ENCODE measurements around the gene NUMB.

The NUMB gene

GRCh38 chr14:73265721-73266046 lies 192.7 kb downstream of the NUMB start:
- Mint-ChIP-seq H3K27me3 (ENCODE audit: low read depth) (peaks cover 3% of the 10 kb centered on the region), H3K9me3 (no peaks in the 10 kb centered on the region), H3K27ac (no peak overlapping the region), H3K4me3 (no peak overlapping the region), H3K4me1 (peaks cover 9% of the 10 kb centered on the region), H3K36me3 (ENCODE audit: low read depth) (peaks cover 11% of the 10 kb centered on the region)
- TF ChIP-seq, protein P1, sequence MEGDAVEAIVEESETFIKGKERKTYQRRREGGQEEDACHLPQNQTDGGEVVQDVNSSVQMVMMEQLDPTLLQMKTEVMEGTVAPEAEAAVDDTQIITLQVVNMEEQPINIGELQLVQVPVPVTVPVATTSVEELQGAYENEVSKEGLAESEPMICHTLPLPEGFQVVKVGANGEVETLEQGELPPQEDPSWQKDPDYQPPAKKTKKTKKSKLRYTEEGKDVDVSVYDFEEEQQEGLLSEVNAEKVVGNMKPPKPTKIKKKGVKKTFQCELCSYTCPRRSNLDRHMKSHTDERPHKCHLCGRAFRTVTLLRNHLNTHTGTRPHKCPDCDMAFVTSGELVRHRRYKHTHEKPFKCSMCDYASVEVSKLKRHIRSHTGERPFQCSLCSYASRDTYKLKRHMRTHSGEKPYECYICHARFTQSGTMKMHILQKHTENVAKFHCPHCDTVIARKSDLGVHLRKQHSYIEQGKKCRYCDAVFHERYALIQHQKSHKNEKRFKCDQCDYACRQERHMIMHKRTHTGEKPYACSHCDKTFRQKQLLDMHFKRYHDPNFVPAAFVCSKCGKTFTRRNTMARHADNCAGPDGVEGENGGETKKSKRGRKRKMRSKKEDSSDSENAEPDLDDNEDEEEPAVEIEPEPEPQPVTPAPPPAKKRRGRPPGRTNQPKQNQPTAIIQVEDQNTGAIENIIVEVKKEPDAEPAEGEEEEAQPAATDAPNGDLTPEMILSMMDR (IDR thresholded peaks at IDR 0.05; ENCODE audit: unreplicated experiment in 3 of 3) = no peak

DNA sequence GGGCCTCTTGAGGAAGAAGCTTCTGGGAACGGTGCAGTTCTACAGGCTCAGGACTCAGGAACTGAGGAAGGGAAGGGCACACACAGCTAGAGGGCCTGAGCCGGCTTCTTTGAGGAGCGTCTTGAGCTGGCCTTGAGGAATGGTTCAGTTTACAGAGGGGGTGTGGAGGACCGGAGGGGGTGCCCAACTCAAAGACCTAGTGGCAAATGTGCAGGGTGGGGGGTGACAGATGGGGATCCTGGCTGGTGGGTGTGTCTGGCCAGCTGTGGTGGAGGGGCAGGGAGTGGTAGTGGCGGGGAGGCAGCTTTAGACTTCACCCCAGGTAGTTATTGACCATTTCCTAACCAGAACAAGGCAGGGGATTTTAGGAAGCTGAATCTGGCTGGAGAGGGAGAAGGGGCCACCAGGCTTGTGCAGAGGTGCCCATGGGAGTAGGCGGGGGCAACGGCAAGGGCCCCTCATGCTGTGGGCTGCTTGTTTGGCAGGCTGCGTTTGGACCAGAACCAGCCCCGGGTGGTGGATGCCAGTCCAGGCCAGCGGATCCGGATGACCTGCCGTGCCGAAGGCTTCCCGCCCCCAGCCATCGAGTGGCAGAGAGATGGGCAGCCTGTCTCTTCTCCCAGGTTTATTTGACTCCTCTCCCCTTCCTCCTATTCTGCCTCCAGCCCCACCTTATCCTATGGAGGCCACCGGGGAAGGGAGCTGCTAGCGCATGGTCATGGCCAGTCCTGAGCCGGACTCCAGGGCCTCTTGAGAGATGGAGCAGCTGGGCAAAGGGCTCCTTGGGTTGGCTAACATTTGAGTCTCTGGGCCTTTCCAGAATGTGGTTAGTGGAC lies 193.2 kb downstream of the NUMB start:
- Mint-ChIP-seq H3K27me3 (ENCODE audit: low read depth) (no peaks in the 10 kb centered on the region), H3K9me3 (no peaks in the 10 kb centered on the region), H3K4me3 (no peak overlapping the region), H3K36me3 (ENCODE audit: low read depth) (peaks cover 8% of the 10 kb centered on the region), H3K4me1 (peaks cover 4% of the 10 kb centered on the region), H3K27ac (no peak overlapping the region)
- TF ChIP-seq, protein P1 (IDR thresholded peaks at IDR 0.05; ENCODE audit: unreplicated experiment in 3 of 3) = no peak

GRCh38 chr14:73264080-73264884 lies 194.1 kb downstream of the NUMB start:
- TF ChIP-seq, protein P1 (IDR thresholded peaks at IDR 0.05; ENCODE audit: unreplicated experiment in 3 of 3) = no peak
- Mint-ChIP-seq H3K4me1 (peaks cover 1% of the 10 kb centered on the region), H3K36me3 (ENCODE audit: low read depth) (peaks cover 7% of the 10 kb centered on the region), H3K27me3 (ENCODE audit: low read depth) (no peaks in the 10 kb centered on the region), H3K27ac (no peak overlapping the region), H3K9me3 (no peaks in the 10 kb centered on the region), H3K4me3 (no peak overlapping the region)

DNA sequence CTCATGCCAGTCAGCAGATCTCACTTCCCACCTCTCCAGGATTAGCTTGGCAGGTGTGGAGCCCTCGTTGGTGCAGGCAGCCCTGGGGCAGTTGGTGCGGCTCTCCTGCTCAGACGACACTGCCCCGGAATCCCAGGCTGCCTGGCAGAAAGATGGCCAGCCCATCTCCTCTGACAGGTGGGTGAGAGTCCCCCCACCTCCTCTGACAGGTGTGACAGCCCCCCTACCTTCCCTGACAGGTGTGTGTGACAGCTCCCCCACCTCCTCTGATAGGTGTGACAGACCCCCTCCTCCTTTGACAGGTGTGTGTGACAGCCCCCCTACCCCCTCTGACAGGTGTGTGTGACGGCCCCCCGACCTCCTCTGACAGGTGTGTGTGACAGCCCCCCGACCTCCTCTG lies 194.7 kb downstream of the NUMB start:
- H3K27ac Mint-ChIP-seq = no peak overlapping the region
- peaks cover 4% of the 10 kb centered on the region for H3K36me3 Mint-ChIP-seq (ENCODE audit: low read depth)
- H3K4me1 Mint-ChIP-seq = no peaks in the 10 kb centered on the region
- TF ChIP-seq, protein P1 (IDR thresholded peaks at IDR 0.05; ENCODE audit: unreplicated experiment in 3 of 3) = no peak
- no peaks in the 10 kb centered on the region for H3K9me3 Mint-ChIP-seq
- no peak overlapping the region for H3K4me3 Mint-ChIP-seq
- no peaks in the 10 kb centered on the region for H3K27me3 Mint-ChIP-seq (ENCODE audit: low read depth)

- Mint-ChIP-seq H3K27ac (no peak overlapping the region), H3K4me3 (no peak overlapping the region)
Observed at GRCh38 chr14:73262427-73263183, 195.7 kb downstream of the NUMB start.

More at GRCh38 chr14:73262427-73263183, 195.7 kb downstream of the NUMB start:
- TF ChIP-seq, protein P1 (IDR thresholded peaks at IDR 0.05; ENCODE audit: unreplicated experiment in 3 of 3) = no peak
- no peaks in the 10 kb centered on the region for H3K27me3 Mint-ChIP-seq (ENCODE audit: low read depth)
- no peaks in the 10 kb centered on the region for H3K9me3 Mint-ChIP-seq
- no peaks in the 10 kb centered on the region for H3K4me1 Mint-ChIP-seq
- H3K36me3 Mint-ChIP-seq (ENCODE audit: low read depth) = no peaks in the 10 kb centered on the region

Measured in nephron (organoid).